NCI-H82 treated with DMSO at 0.1 percent for 48 hours (cell line): Measurements from ENCODE around the gene NOTCH4.
"Not testable (repeated sequence)": the region's sequence is repeated elsewhere in the genome, so short reads cannot be mapped to it uniquely, and the experiment has no call there.

ENCODE experiments used
- DNase-seq: peaks from one replicate; lab custom pipeline; 2025; ENCODE audit not compliant: unreplicated experiment; lab: John Stamatoyannopoulos, UW

Gene NOTCH4

DNA sequence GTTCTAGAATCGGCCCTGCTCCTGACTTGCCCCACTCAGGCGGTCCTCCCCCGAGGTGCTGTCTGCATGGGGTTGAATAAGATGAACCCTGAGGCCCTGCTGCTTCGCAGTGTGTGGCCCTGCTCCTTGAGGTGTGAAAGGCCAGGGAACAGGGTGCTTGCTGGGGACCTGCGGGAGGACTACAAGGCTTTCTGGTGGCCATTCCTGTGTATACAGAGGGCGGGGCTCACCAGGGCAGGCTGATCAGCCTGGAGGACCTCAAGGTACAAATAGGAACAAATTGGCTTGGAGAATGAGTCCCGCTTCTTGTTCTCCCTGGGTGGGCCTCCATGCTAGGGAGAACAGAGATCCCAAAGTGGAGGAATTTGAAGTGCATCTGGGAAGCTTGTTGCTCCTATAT, 5.7 kb downstream of the NOTCH4 start:
- no peak for DNase-seq

DNA sequence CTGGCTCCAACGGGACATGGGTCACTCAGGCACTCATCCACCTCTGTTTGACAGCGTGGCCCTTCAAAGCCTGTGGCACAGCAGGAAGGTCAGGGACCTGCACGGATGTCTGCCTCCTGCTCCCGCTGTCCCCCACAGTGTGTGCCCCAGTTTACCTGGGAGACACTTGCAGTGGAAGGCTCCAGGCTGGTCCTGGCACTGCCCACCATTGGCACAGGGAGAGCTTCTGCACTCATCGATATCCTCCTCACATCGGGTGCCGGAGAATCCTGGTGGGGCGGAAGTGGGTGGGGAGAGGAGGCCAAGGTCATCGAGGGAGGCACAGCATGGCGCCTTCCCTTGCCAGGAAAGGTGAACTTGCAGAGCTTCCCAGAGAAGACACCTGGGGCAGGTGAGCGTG, 6.9 kb downstream of the NOTCH4 start:
- no peak for DNase-seq

DNA sequence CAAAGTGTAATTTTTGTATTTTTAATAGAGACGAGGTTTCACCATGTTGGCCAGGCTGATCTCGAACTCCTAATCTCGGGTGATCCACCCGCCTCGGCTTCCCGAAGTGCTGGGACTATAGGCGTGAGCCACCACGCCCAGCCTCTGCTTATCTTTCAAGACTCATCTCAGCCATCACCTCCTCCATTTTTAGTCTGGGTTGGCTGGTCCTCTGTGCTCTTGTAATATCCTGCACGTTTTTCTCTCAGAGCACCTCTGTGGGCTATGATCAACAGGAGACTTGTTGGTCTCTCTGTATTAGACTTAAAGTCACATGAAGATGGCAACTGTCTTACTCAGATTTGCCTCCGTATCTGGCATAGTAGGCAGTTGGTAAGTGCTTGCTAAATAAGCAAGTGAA, 7.6 kb downstream of the NOTCH4 start:
- DNase-seq = no peak

DNA sequence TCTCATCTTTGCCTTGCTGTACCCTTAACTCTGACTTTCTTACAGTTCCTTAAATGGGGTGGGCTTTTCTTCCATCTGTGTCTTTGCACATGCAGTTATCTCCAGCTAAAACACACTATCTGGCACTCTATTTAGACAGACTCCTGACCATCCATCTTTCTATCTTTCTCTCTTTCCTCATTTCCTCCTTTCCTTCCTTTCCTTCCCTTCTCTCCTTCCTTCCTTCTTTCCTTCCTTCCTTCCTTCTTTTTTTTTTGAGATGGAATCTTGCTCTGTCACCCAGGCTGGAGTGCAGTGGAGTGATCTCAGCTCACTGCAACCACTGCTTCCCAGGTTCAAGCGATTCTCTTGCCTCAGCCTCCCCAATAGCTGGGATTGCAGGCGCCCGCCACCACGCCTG, 8.2 kb downstream of the NOTCH4 start:
- no peak for DNase-seq

DNA sequence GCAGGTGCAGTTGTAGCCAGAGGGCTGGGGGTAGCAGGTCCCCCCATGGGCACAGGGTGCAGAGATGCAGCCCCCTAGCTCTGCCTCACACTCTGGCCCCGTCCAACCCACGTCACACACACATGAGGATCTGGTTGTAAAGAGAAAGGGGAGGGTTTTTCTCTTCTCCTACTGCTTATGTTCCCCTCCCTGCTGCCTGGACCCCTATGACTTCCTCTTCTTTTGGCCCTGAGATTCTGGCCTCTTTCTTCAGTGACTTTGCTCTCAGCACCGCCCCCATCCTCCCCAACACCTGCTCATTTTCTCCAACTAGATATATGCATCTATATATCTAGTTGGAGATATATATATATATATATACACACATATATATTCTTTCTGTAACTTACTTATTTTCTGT, 9.7 kb downstream of the NOTCH4 start:
- DNase-seq = no peak

DNA sequence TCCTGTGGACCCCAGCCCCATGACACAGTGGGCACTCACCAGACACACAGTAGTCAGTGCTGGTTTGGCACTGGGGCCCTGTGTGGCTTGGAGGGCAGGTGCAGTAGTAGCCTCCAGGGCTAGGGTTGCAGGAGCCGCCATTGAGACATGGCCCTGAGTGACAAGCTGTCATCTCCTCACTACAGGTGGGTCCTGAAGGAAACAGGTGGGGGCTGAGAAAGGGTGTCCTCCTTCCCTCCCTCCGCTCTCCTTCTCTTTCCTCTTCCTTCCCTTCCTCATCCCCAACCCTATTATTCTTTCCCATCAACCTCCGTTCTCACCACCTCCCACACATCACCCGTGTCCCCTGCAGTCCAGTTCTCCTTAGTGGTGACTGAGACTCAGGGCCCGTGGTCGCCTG, 10.2 kb downstream of the NOTCH4 start:
- DNase-seq = no peak

DNA sequence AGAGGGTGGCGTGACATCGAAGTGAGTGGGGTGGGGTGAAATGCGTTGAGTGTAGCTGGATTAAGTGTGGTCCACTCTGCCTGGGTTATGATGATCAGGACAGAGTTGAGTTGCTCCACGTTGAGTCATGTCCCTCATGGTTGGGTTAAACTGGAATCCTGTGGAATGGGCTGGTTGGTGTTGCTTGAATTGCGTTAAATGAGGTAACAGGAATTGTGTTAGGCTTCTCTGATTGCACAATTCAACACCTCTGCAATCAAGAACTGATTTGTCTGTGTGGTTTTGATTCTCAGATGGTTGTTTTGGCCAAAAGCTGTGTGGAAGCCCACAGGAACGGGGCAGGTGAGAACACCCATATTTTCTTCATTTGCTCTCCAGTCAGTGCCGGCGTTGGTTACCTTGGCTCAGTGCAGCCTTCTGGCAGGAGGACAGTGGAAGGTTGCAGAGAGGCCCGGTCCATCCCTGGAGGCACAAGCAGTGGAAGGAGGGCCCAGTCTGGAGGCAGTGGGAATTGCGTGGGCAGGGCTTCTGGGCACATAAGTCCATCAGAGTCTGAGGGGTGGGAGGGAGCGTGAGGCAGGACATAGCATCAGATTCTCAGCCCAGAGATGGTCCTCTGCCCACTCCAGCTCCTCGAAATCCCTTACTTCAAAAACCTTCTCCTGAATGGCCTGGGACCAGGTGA, 11.6 kb downstream of the NOTCH4 start:
- no peak for DNase-seq

DNA sequence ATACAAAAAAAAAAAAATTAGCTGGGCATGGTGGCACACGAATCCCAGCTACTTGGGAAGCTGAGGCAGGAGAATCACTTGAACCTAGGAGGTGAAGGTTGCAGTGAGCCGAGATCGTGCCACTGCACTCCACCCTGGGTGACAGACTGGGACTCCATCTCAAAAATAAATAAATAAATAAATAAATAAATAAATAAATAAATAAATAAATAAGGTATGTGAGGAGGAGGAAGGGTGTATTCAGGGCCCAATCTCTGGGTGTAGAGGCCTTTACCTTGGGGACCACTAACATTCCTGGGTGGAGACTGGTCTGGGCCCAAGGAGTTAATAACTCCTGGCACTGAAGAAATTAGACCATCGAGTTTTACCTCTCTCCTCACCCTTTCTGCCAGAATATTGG, 12.4 kb downstream of the NOTCH4 start:
- DNase-seq = not testable (repeated sequence)

DNA sequence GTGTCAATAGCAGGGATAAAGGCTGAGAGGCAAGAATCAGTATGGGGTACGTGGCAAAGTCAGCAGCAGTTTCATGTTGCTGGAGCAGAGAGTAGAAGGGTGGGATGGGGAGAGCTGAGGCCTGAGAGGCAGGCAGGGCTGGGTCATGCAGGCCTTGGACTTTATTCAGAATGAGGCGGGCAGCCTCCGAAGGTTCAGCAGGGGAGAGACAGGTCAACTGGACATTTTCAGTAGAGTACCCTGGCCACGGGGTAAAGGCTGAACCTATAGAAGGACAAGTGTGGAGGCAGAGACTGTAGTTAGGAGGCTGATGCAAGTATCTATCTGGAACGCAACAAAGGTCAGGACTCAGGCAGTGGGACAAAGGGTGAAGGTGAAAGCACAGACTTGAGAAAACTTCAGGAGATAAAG, 13.7 kb downstream of the NOTCH4 start:
- DNase-seq = no peak

DNA sequence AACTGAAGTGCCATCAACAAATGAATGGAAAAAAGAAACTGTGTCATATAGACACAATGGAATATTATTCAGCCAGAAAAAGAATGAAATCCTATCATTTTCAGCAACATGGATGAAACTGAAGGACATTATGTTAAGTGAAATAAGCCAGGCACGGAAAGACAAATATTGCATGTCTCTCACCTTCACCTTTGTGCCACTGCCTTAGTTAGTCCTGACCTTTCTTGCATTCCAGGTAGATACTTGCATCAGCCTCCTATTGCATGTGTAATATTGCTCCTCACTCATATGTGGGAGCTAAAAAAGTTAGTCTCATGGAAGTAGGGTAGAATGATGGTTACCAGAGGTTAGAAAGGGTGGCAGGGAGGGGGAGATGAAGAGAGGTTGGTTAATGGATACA, 14.9 kb downstream of the NOTCH4 start:
- DNase-seq = no peak

DNA sequence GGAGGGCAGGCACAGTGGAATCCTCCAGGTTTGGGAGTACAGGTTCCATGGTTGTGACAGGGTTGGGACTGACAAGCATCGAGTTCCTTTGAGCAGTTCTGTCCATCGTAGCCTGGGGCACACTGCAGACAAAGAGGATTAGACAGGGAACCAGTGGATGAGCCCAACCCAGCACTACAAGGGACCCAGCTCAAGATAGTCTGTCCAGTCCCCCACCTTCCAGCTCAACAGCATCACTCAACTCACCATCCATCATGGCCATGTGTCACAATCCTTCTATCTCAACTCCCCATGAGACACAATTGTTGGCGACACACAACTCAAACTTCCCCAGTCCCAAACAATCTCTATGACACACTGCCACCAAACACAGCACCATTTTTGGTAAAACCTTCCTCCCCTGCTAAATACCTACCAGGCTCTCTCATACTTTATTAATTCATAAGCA, 19.6 kb downstream of the NOTCH4 start:
- no peak for DNase-seq

DNA sequence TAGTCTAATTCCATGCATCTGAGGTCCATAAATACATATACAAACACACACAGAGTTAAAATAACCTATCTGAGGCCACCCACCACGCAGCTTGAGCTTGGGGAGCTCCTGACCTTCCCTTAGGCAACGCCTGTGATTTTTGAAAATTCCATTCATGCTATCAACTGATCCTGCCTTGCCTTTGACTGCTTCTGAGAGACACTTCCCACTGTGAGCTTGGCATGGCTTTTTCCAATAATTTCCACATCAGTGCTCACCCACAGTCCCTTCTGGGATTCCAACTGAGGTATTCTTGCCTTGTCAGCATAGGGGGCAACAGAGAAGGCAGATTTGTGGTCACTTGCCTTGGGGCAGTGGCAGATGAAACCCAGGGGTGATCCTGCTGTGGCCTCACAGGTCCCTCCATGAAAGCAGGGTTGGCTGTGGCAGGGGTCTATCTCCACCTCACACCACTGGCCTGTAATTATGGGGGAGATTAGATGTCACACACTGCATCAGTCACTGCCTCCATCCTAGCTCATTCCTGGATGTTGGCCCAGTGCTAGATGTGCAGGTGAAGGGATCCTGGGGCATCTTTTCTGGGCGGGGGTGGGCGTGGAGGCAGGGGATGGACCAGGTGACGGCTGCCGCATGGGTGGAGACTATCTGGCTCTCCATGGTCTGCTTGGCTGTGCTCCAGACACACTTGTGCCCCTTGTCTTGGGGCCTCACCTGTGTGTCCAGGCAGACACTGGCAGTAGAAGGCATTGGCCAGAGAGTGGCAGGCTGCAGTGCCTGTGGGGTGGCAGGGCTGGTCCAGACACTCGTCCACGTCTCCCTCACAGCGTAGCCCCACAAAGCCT, 20.2 kb downstream of the NOTCH4 start:
- no peak for DNase-seq

DNA sequence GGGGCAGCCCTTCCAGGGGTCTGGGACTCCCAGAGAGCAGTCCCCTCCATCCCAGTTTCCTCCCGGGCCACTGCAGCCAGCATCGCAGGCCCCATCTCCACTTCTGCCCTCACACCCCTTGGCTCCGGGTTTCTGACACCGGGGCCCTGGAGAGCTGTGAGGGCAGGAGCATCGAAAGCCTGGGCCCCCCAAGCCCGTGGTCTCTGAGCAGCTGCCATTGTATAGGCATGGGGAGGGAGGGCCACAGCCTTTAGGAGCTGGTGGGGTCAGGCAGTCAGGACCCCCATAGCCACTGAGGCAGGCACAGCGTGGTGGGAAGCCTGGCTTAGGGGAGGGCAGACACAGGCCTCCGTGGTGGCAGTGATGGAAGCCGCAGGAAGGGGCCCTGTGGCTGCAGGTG, 21.7 kb downstream of the NOTCH4 start:
- DNase-seq = no peak

DNA sequence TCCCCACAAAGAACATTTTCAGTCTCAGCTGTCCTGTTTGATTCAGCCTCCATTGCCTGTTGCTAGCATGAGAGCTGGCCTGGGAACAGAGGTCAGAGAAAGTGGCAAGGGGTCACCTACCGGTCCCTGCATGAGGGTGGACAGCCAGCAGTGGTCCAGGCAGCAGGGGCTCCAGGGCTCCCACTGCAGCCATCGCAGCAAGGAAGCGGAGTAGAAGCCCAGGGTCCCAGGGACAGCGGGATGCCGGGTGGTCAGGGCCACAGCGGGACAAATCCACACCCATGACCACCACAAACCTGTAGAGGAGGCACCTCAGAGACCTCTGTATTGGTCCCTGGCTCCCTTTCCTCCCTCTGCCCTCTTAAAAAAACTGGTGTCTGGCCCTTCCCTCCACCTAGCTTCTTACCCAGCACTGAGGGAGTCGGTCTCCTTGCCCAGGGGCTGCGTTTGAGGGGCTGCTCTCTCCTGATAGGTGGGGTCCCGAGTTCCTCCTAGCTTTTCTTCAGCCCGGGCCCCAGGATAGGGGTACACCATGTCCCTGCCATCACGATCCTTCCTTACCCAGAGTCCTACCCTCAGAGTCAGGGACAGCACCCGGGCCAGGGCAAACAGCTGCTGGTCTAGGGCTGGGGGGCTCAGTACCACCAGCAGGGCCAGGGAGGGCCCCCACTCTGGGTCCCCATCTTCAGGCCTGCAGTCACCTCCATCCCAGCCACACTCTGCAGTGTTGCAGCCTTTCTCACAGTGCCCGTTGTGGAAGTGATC, 23.0 kb downstream of the NOTCH4 start:
- DNase-seq = no peak

DNA sequence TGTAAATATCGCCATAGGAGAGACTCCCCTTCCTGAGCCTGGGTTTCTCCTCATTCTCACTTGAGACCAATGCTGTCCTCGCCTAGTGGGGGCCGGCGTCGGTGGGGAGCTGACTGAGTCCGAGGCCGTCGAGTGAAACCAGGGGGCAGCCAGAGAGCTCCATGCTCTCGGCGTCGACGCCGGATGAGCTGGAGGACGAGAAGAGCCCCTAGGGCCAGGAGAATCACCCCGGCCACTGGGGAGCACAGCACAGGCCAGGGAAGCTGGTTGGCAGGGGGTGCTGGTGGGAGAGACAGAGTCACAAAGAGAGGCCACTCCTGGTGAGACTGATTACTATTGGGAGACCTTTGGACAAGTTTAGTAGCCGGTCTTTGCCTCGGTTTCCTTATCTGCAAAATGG, 25.0 kb downstream of the NOTCH4 start:
- DNase-seq = no peak

DNA sequence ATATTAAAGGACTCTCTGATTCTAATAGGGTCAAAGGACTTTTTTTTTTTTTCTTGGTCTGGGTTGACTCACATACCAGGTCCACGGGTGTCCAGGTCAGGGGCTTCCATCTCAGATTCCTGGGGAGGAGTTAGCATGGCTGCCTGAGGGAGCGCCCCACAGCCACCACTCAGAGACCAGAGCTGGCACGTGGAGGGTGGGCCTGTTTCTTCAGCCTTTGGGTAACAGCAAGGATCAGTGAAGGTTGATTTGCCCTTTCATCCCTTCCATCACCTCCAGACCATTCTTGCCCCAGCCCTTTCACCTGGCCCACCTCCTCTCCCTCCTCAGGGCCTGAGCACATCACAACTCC, 25.5 kb downstream of the NOTCH4 start:
- DNase-seq = no peak

DNA sequence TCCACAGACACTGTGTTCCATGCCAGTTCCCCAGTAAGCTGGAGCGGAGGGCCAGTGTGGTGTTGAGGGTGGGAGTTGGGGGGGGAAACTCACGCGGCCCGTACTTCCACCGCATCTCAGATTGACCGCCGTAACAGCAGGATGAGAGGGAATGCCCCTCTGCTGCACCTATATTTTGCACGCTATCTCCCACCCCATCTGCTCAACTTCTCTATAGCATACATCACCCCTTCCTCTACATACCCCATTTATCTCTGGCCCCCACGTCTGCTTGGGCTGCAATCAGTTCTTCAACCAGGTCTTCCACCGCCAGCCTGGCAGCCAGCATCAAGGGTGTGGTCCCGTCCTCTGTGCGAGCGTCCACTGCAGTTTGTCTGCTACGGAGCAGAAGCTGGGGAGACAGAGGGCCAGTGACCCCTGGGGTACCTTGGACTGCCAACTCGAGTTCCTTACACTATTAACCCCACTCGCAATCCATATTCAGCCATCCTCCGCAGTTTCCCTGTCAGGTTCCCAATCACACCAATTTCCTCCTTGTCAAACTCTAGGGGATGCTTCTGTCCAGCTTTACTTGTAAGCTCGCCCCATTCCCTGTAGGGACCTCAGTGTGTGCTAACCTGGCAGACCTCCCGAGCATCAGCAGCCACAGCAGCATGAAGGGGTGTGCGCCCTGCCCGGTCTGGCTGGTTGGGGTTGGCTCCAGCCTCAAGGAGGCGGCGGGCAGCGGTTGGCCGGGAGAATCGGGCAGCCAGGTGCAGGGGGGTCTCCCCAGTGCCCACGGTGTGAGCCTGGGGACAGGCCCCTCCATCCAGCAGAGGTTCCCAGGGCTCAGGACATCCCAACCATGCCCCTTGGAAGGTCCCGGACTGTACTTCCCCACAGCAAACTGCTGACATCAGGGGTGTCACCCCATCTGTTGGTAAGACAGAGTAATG, 26.9 kb downstream of the NOTCH4 start:
- DNase-seq = no peak

DNA sequence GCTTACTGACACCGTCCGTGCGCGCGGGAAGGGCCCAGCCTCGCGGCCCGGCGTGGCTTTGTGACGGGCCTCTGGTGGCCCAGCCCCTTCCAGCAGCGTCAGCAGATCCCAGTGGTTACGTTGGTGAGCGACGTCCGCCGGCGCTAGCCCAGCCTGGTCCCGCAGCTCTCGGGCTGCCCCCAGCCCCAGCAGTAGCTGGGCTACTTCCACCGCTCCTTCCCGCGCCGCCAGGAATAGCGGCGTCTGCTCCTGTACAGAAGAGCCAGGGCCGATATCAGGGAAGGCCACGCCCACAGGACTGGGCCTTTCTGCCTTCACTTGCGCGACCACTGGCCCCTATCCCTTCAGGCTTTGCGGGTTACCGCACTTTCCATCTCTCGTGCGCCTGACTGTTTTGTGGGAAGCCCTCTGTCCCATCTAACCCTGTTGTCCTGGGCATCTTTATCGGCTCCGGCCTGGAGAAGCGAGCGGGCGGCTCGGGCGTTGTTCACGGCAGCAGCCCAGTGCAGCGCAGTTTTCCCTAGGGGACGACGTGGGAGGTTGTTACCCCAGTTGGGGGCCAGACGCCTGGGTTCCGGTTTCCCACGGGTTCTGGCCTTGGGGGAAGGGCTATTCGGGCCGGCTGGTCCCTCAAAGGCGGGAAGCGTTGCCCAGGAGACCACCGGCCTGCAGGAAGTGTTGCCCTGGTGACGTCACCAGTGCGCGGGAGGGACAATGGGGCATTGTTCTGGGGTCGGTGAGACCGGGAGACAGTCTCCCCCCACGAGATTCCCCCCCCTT, 27.8 kb downstream of the NOTCH4 start:
- DNase-seq = peak; percentile 32

DNA sequence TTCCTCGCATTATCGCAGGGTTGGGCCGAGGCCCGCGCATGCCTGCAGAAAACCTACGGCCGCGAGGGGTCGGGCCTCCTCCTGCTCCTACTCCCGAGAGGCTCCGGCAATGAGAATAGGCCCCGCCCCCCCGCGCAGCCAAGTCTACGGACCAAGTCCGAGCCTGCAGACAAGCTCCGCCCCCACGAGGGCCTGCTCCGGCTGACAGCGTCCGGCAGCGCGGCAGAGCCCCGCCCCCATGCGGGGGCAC, 28.3 kb downstream of the NOTCH4 start:
- DNase-seq = peak; percentile 99
